CD4-positive, alpha-beta T cell treated with Interleukin-4 for 1 hour (primary cell): ENCODE measurements around the gene FAM53A.
"Not testable (repeated sequence)": the region's sequence is repeated elsewhere in the genome, so short reads cannot be mapped to it uniquely, and the experiment has no call there.

Experiments used
- DNase-seq, 2 donors: peaks; one replicate each; pipeline ENCODE4 v3.0.0-alpha.2; 2020 to 2022

FAM53A gene

DNA sequence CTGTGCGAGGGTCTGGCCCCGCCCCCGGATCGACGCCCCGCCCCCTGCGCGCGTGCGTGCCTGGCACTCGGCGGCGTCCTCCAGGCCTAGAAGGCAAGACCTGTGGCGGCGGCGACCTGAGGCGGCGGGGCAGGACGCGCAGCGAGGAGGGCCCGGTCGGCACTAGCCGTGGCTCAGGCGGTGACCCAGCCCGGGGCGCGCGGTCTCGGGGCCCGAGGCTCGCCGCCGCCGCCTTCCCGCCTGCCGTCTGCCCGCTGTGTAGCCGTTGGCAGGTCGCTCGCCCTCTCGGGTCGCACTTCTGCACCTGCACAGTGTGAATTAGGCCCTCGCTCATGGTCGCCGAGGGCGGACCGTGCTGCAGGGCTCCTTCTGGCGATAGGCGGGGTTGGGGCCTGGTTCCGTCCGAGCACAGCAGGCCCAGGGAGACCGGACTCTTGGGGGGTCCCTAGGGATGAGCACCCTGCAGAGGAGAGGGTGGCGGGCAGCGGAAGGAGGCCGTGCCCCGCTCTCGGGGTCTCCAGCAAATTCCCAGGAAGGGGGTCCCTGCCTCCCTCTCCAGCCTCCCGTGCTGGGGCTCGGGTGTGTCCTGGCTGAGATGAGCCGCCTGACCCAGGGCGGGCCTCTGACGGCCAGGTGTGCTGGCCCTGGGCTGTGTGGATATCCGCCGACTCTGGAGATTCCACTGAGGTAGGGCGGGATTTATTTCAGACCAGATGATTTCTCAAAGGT, 557 bp upstream of the FAM53A start:
- DNase-seq = no peak

DNA sequence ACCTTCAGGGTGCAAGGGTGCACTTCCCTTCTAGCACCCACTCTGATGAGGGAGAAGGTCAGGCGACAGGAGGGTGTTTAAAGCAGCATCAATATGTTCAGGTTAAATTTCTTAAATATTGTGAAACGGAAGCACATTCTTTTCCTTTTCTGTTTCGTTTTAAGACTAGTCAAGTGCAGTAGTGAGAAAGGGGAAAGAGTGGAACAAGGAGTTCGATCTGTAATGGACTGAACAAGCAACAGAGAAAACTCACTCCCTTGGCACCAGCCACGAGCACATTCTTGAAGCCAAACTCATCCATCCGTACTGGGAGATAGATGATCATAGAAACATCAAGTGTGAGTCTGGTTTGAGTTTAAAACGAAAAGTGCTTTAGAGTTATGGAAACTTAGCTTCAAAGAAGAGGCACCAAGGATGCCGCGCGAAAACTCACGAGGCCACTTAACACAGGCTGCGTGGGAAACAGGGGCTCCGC, 815 bp downstream of the FAM53A start:
- peak in 1 of 2 donors; percentile 20 for DNase-seq

DNA sequence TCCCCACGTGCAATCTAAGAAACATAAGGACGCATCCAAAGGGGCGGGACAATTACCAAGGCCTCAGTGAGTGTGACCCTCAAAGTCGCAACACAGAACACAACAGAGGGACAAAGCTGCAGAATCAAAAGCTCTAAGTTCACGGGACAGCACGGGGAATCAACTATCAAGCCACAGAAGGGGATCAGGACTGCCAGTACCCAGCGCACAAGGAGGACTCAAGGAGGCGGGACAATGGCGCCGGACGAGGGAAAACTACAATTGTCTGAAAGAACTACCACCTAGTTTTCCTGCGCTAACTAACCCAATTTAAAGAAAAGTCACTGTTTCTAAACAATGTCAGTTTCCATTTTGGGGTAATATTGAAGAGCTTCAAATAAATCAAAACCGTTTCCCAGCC, 1.3 kb downstream of the FAM53A start:
- DNase-seq = no peak

DNA sequence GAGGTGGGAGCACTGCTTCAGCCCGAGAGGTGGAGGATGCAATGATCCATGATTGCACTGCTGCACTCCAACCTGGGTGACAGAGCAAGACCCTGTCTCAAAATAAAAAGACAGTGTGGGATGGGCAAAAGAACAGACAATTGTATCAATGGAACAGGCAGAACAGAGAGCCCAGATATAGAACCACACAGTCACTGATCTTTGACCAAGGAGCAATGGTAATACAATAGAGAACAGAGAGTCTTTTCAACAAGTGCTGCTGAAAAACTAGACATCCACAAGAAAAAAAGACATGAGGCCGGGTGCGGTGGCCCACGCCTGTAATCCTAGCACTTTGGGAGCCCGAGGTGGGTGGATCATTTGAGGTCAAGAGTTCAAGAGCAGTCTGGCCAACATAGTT, 5.9 kb downstream of the FAM53A start:
- no peak for DNase-seq

DNA sequence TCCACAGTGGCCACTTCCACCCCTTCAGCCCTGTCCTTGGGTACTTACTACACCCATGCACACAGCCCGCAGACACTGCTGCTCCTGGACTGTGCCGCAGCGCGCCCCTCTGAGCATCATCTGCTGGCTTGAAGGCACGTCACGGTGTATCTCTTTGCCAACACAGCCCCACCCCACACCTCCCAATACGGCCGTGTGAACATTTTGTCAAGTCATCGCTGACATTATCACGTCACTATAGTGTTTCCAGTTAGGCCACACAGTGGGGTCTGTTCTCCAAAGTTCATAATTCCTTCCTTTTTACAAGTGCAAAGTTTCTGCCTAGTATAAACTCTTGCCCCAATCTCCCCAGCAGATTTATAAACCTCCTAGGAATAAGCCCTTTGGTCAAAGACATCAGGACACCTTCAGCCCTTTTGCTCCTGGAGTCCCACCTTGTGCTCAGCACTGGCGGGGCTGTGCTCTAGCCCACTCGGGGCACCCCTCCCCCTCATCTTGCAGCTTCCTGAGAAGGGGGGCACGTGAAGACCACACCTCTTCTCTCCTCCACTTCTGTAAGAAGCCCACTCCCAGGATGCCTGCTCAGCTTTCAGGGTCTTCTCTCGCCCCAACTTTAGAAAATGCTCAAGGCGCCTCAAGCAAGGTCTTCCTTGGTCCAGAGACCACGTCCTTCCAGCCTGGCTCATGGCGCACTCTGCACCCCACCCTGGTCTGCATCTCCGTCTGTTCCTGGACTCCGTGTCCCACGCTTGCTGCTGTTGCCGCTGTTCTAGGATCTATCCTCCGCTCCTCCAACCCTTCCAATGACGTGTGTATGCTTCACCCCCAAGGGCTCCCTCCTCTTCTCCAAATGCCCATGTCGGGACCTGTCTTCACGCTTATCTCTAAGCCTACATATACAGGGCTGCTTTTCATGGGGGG, 7.2 kb downstream of the FAM53A start:
- no peak for DNase-seq

DNA sequence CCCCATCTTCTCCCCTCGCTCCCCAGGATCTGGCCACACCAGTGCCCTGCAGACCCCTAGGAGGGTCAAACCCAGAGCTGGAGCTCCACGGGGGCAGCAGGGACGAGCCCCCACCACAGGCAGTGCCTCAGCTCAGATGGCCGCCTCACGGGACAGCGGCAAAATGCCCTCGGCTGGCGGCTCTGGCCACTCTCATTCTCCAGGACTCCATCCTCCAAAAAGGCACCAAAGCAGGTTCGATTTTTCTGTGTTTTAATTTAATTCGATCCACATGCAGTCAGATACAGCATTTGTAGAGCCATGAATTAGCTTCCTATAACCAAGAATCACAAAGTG, 8.3 kb downstream of the FAM53A start:
- no peak for DNase-seq

DNA sequence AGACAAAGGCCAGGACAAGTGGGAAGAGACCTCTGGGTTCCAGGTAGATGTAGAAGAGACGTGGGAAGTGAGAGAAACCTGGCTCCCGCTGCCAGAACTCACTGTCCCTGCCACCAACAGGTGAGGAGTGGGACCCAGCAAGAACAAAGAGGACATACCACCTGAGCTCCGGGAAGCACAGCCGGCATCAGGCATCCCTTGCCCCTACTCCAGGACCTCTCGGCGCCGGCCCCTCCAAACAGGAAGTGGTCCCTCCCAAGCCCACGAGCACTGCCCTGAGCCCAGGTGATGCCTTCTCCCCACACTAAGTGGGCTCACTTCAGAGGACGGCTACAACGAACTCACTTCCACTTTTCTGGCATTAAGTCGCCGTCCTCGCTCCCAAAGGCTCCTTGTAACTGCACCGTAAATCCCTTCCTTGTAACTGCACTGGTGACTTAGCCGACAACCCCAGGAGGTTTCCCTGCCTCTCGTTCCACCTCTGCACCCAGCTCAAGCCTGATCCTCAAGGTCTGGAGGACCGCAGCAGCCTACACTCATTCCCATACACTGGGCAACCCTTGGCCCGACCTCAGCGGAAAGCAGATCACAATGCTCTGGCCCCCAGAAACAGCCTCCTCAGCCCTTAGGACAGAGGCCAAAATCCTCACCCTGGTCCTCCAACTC, 8.8 kb downstream of the FAM53A start:
- no peak for DNase-seq

DNA sequence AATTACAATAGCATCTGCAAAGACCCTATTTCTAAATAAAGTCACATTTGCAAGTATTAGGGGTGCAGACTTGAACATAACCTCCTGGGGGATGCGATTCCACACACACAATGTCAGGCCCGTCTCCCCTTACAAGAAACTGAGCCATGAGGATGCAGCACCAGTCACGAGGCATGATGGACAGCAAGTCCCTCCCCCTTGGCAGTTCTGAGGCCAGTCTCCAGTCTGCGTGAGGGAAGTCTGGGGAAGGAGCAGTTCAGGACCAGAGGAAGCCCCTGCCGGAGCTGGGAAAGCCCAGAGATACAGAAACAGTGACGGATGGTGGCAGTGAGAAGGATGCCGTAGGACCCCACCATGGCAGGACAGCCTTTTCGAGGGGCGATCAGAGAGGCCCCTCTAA, 9.4 kb downstream of the FAM53A start:
- no peak for DNase-seq

DNA sequence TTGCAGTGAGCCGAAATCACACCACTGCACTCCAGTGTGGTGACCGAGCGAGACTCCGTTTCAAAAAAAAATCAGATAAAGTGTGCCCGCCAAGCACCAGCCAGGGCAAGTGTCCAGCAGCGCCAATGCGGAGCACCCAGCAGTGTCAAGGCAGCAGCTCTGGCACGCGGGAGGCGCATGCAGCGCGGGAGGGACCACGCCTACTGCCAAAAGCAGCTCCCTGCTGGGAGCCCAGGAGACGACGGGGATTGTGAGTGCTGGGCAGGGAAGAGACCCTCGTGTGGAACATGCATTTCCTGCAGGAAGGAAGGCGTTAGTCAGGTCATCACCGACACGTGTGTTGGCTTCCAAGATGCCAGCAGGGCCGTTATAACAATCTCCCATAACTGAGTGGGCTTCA, 10.4 kb downstream of the FAM53A start:
- DNase-seq = no peak

DNA sequence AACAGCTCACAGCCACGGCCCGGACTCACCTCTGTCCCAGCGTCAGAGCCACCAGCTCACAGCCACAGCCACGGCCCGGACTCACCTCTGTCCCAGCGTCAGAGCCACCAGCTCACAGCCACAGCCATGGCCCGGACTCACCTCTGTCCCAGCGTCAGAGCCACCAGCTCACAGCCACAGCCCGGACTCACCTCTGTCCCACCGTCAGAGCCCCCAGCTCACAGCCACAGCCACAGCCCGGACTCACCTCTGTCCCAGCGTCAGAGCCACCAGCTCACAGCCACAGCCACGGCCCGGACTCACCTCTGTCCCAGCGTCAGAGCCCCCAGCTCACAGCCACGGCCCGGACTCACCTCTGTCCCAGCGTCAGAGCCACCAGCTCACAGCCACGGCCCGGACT, 13.1 kb downstream of the FAM53A start:
- not testable (repeated sequence) for DNase-seq

DNA sequence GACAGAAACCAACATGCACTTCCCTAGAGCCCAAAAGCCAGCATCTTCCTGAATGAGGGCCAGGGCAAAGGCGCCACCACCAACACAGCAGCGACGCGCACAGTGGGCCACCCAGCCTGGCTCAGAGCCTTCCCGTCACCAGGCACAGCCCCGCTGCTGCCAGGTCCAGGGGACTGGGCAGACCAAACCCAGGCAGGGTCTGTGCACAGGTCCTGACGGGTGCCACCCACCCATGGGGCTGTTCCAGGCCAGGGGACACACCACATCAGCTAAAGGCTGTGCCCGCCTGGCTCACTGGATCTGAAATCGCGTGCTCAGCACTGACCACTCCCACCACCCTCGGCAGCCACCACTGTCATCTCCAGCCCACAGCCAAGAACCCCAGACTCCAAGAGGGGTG, 13.8 kb downstream of the FAM53A start:
- DNase-seq = no peak

DNA sequence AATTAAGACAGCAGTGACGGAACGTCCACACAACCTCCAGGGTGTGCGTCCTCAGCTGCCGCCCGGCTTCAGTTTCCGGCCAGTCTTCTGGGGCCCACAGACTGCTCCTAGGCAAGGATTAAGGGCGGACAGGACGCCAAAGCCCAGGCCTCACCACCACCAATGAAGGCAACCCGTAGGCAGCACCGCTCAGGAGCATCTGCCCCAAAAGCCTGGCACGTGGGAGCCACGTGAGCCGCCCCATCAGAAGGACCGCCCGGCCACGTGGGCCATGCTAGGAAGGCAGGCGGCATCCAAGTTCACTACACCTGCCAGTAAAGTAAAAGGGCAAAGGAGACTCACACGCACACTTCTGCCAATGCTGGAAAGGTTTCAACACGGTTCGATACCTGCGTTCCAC, 14.3 kb downstream of the FAM53A start:
- no peak for DNase-seq

DNA sequence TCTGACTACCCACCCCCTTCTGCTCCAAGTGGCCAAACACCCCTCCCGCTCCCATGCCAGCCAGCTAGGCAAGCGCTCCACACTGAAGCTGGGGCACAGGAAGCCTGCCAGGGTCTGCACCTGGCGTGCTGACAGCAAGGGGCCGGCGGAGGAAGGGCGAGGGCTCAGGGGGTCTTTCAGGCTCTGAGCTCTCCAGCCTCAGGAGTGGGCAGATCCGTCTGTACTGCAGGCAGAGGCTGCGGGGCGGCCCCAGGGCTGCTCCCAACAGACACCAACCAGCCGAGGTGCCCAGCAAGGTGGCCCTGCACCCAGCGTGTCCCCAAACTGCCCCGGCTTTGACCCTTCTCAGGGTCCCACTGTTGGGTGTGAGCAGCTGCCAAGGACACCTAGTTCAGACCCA, 14.8 kb downstream of the FAM53A start:
- no peak for DNase-seq

DNA sequence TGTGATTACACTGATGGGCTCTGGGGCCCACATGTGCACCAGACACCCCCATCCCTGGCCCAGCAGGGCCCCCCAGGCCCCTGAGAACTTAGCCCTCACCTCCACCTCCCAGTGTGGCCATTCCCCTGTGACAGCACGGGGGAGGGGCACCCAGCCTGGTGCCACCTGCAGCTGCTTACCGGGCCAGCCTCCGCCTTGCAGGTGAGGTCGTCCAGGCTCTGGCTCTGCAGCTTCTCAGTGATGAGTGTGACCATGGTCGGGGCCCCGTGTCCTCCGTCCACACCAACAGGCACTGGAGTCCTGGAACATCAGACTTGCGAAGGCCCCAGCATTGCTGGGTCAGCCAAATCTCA, 15.6 kb downstream of the FAM53A start:
- DNase-seq = no peak

DNA sequence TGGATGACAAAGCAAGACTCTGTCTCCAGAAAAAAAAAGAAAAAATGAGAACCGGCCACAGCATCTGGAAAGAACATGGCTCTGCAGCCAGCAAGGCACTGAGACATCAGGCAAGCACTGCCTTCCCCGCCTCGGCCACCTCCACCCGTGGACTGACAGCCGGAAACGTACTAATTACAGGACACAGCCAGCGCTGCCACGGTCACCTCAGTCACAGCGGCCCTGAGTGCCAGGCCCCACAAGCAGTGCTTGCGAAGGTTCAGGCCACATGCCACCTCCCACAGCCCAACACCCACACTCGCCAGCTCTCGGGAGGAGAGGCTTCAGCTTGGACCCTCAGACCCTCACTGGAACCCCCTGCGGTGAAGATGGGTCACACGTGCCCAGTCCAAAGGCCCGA, 16.8 kb downstream of the FAM53A start:
- DNase-seq = no peak

DNA sequence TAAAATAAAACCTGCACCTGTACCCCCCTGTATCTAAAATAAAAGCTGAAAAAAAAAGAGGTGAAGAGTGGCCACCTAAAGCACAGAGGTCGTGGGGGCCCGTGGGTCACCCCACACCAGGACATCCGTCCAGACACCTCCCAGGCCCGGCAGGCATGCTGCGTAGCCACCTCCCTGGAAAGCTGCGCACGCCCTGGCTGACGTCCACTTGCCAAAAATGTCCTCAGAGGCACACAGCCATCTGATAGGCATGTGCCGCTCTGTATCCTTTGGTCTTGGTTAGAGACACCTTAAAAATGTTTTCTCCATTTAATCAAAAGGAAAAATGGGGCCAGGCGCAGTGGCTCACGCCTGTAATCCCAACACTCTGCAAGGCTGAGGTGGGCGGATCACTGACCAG, 17.7 kb downstream of the FAM53A start:
- DNase-seq = no peak

DNA sequence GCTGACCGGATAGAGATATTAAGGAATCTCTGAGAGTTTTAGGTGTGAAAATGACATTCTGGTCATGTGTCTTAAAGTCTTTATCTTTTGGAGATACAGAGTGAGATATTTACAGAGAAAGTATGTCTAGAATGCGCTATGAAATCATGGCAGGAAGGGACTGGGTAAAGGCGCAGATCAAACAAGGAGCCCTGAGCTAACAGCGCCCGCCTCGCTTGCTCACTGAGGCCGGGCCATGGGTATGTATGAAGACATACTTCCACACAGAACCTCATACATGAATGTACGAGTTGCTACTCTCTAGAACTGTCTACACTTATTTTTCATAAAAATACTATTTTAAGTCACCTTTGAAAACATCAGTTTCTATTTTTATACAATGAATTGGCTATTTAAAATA, 20.0 kb downstream of the FAM53A start:
- DNase-seq = no peak

DNA sequence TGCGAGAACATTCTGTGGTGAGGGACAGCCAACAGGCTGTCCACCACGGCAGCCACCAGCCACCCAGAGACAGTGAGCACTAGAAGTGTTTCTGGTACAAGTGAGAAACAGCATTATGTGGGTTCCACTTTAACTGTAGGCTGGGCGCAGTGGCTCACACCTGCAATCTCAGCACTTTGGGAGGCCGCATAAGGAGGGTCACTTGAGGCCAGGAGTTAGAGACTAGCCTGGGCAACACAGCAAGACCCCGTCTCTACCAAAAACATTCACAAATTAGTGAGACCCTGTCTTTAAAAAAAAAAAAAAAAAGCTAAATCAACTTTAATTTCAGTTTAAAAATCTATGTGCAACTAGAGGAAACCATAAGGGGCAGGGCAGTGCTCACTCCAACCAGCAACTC, 20.6 kb downstream of the FAM53A start:
- no peak for DNase-seq

DNA sequence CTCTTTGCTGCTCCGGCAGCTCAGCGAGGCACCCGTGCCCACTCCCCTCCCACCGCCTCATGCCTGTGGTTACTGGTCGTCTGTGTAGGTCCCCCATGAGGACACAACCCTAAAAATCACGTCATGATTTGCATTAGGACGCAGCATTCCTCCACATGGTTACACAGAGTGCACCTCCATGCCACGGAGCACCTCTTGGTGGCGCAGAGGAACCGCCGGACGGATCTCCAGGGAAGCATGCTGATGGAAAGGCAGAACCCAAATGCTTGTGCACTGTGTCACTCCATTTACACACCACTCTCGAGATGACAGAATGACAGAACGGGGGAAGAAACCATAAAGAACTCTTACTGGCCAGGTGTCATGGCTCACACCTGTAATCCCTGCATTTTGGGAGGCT, 22.4 kb downstream of the FAM53A start:
- DNase-seq = no peak

DNA sequence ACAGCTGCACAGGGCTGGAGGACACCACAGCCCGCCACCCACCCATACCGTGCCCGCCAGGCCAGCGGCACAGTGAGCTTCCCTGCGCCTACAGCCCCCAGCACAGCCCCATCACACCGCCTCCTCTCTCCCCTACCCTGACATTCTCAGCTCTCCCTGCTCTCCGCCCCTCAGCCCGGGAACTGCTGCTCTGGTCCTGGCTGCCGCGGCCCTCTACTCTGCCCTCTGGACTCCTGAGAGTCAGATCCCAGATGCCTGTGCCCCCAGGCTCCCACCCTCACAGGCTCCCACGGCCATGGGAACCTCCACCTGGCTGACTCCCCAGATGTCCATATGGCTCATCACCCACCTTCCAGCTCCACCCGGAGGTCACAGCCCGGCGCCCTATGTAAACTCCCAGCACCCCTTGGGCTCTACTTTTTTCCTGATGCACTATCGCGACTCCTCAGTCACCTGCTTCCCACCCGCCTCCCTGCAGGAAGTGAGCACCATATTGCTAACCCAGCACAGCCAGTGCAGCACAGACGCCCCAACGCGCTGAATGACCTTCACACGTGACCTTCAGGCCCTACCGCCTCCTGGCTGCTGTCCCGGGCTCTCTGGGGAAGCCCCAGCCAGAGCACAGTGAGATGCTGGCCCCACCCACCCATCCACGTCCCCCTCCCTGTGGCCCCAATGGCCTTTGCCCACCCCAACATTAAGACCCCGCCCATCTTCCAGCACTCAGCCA, 23.0 kb downstream of the FAM53A start:
- no peak for DNase-seq

DNA sequence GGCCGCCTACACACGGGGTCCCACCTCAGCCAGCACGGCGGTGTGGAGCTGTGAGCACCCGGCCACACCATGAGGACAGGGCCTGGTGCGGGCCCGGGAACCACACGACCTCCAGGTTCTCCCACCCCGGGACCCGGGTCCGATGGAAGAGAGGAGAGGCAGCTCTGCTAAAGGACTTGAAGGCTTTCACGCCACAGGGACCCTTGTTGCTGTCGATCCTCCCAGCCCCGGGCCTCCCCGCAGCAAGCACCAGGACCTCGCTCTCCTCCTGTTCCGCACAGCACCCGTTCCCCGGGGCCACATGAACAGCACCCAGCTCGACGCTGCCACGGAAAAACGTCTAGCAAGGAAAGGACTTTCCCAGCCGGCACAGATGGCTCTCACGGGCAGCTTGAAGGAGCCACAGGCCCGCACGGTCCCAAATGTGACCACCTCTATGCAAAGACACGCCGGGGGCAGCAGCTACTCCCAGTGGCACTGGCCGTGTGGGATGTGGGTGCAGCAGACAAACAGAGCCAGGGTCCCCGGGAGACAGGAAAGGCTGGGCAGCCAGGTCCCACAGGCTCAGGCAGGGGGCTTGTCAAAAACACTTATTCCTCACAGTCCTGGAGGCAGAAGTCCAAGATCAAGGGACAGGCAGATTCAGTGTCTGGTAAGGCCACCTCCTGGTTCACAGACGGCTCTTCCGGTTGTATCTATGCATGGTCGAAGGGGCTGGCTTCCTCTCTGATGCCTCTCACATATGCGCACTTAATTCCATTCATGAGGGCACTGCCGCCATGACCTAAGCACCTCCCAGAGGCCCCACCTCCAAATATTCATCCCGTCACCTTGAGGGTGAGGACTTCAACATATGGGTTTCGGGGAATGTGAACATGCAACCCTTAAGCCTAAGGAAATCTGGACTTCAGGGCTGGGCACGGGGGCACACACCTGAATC, 24.7 kb downstream of the FAM53A start:
- no peak for DNase-seq

DNA sequence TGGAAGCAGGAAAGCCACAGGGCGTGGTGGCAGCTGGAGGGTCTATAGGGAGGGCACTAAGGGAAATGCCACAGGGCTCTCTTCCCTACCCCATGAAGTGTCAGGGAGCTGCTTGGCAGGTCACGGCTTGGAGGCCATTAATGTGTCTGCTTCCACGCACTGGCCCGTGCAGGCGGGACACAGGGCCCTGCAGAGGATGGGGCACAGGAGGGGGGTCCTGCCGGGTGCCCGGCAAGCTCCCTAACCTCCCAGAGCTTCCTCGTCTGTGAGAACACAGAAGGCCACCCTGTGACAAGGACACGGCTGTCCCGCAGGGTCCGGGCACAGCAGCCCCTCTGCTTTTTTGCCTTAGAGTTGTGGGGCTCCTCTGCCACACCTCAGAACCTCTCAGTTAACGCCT, 25.5 kb downstream of the FAM53A start:
- DNase-seq = no peak
